Naive thymus-derived CD4-positive, alpha-beta T cell (primary cell): ENCODE data around the gene TCF7L2. TPM values are rescaled to one million over a fixed set of nuclear protein-coding genes. Genes with fewer than 3 reads are reported as not detected.

Experiments
- ATAC-seq: fragments of 150-1000 bp; cut with Tn5 transposase; 2 replicates; pipeline ENCODE4 v1.10.0; 2021; ENCODE audit warnings: mild to moderate bottlenecking, moderate library complexity
- CTCF ChIA-PET: fragments of 350-600 bp; sonication (Branson Sonifier 250); formaldehyde crosslinking; loops from one replicate; lab custom pipeline; 2021; ENCODE audit warnings: antibody characterized with exemption; lab: Charles Lee
- POLR2A ChIA-PET: fragments of 350-600 bp; sonication (Branson Sonifier 250); formaldehyde crosslinking; loops from one replicate; lab custom pipeline; 2021; ENCODE audit warnings: antibody characterized with exemption, inconsistent platforms; lab: Charles Lee
- DNase-seq, 9 donors: peaks; one replicate each; pipeline versions ENCODE4 v3.0.0 to v3.0.0-alpha.2; 2020 to 2022; ENCODE audit warnings: mixed read lengths in 1 of 9
- H3K27ac ChIP-seq: one replicate; pipeline ENCODE4 v1.7.0; 2013; ENCODE audit warnings: mild to moderate bottlenecking, low read depth, low read length, moderate library complexity
- H3K27me3 ChIP-seq, 2 donors: one replicate each; pipeline ENCODE4 v1.7.0; 2013; ENCODE audit warnings: low read length in 2 of 2, mild to moderate bottlenecking in 2 of 2, moderate library complexity in 2 of 2; ENCODE audit not compliant: control insufficient read depth in 2 of 2, insufficient read depth in 2 of 2
- H3K36me3 ChIP-seq, 3 experiments: 1 replicate in 2 of 3; 2 replicates in 1 of 3; pipeline ENCODE4 v1.7.0; 2013; ENCODE audit warnings: low read length in 3 of 3, mild to moderate bottlenecking in 3 of 3, moderate library complexity in 1 of 3; ENCODE audit not compliant: insufficient read depth in 3 of 3, control insufficient read depth in 2 of 3
- H3K4me1 ChIP-seq, 2 donors: one replicate each; pipeline ENCODE4 v1.7.0; 2013; ENCODE audit warnings: low read length in 2 of 2, mild to moderate bottlenecking in 2 of 2, moderate library complexity in 1 of 2; ENCODE audit not compliant: control insufficient read depth in 2 of 2, insufficient read depth in 2 of 2
- H3K4me3 ChIP-seq: 2 replicates; pipeline ENCODE4 v1.7.0; 2013; ENCODE audit warnings: mild to moderate bottlenecking, low read length
- H3K9me3 ChIP-seq, 3 experiments: 1 replicate in 2 of 3; 2 replicates in 1 of 3; pipeline ENCODE4 v1.7.0; 2013; ENCODE audit warnings: low read length in 3 of 3; ENCODE audit not compliant: control insufficient read depth in 2 of 3
- H3K27ac Mint-ChIP-seq, 9 donors: one replicate each; pipeline ENCODE4 v1.8.0; 2020 to 2022; ENCODE audit warnings: mixed read lengths in 9 of 9, mild to moderate bottlenecking in 8 of 9, moderate library complexity in 5 of 9, inconsistent platforms in 2 of 9
- H3K27me3 Mint-ChIP-seq, 5 donors: one replicate each; pipeline ENCODE4 v1.8.0; 2021 to 2022; ENCODE audit warnings: mixed read lengths in 5 of 5, mild to moderate bottlenecking in 1 of 5
- H3K36me3 Mint-ChIP-seq, 5 donors: one replicate each; pipeline ENCODE4 v1.8.0; 2020 to 2022; ENCODE audit warnings: mixed read lengths in 5 of 5, mild to moderate bottlenecking in 3 of 5, inconsistent platforms in 1 of 5
- H3K4me1 Mint-ChIP-seq, 7 donors: one replicate each; pipeline ENCODE4 v1.8.0; 2020 to 2022; ENCODE audit warnings: mixed read lengths in 7 of 7, mild to moderate bottlenecking in 3 of 7, inconsistent platforms in 1 of 7
- H3K4me3 Mint-ChIP-seq, 10 donors: one replicate each; pipeline ENCODE4 v1.8.0; 2020 to 2022; ENCODE audit warnings: mild to moderate bottlenecking in 10 of 10, mixed read lengths in 10 of 10, moderate library complexity in 6 of 10, inconsistent platforms in 2 of 10
- H3K9me3 Mint-ChIP-seq, 11 donors: one replicate each; pipeline ENCODE4 v1.8.0; 2020 to 2022; ENCODE audit warnings: mixed read lengths in 11 of 11, mild to moderate bottlenecking in 4 of 11, inconsistent platforms in 1 of 11, moderate library complexity in 1 of 11
- intact Hi-C, 2 donors: fragments of 100-400 bp; cut with micrococcal nuclease; formaldehyde crosslinking; loops; one replicate each; pipeline ENCODE4 v1.15.1; 2023
- polyA plus RNA-seq, 2 donors: library from polyadenylated mRNA; unstranded; fragments of 300-500 nt; fragmentation: Illumina TruSeq; gene quantifications; one replicate each; pipeline ENCODE4 v1.2.3, GENCODE V29; 2021
- total RNA-seq, 6 experiments: library from RNA in 5 of 6; stranded (reverse) in 5 of 6; gene quantifications; 1 replicate in 5 of 6; 2 replicates in 1 of 6; pipeline ENCODE4 v1.2.3 and lab custom pipeline; 2021 to 2026

Gene TCF7L2
- total and polyA plus RNA-seq, 7 experiments from 2014 or later = 0.39 to 31.4 (median 3.1) TPM

GRCh38 chr10:113153493-113154102, 203.6 kb downstream of the TCF7L2 start:
- Mint-ChIP-seq H3K4me1 (peaks cover 0 to 3% (median 0%) of the 10 kb centered on the region in 7 donors), H3K36me3 (peaks cover 0 to 22% (median 13%) of the 10 kb centered on the region in 5 donors), H3K4me3 (no peak overlapping the region), H3K9me3 (peaks cover 0 to 2% (median 0%) of the 10 kb centered on the region in 11 donors), H3K27ac (no peak overlapping the region), H3K27me3 (no peaks in the 10 kb centered on the region)
- no peaks in the 10 kb centered on the region for H3K27me3 ChIP-seq
- peak; percentile 80 for ATAC-seq
- H3K4me3 ChIP-seq = no peak overlapping the region
- POLR2A ChIA-PET = no interaction called here
- H3K27ac ChIP-seq = no peak overlapping the region
- intact Hi-C loops = no loop called here
- DNase-seq = no peak
- no peaks in the 10 kb centered on the region for H3K9me3 ChIP-seq
- peaks cover 0 to 7% (median 0%) of the 10 kb centered on the region in 3 experiments for H3K36me3 ChIP-seq
- no peaks in the 10 kb centered on the region for H3K4me1 ChIP-seq
- CTCF ChIA-PET = no interaction called here

GRCh38 chr10:113157441-113157840, 207.4 kb downstream of the TCF7L2 start:
- intact Hi-C loops = no loop called here
- no peaks in the 10 kb centered on the region for H3K4me1 ChIP-seq
- Mint-ChIP-seq H3K4me3 (no peak overlapping the region), H3K4me1 (peaks cover 0 to 2% (median 0%) of the 10 kb centered on the region in 7 donors), H3K9me3 (peaks cover 0 to 2% (median 0%) of the 10 kb centered on the region in 11 donors), H3K36me3 (peaks cover 0 to 11% (median 4%) of the 10 kb centered on the region in 5 donors), H3K27ac (no peak overlapping the region), H3K27me3 (no peaks in the 10 kb centered on the region)
- no peak for ATAC-seq
- H3K4me3 ChIP-seq = no peak overlapping the region
- peaks cover 0 to 4% (median 0%) of the 10 kb centered on the region in 3 experiments for H3K36me3 ChIP-seq
- ChIA-PET POLR2A (no interaction called here), CTCF (no interaction called here)
- H3K27ac ChIP-seq = no peak overlapping the region
- DNase-seq = no peak
- H3K27me3 ChIP-seq = no peaks in the 10 kb centered on the region
- no peaks in the 10 kb centered on the region for H3K9me3 ChIP-seq

GRCh38 chr10:113158183-113158582, 208.1 kb downstream of the TCF7L2 start:
- ChIA-PET CTCF (no interaction called here), POLR2A (no interaction called here)
- Mint-ChIP-seq H3K4me1 (peaks cover 0 to 2% (median 0%) of the 10 kb centered on the region in 7 donors), H3K27me3 (no peaks in the 10 kb centered on the region), H3K36me3 (peaks cover 0 to 7% (median 1%) of the 10 kb centered on the region in 5 donors), H3K4me3 (no peak overlapping the region), H3K9me3 (peaks cover 0 to under 1% (median 0%) of the 10 kb centered on the region in 11 donors), H3K27ac (no peak overlapping the region)
- Histone ChIP-seq H3K9me3 (no peaks in the 10 kb centered on the region), H3K4me1 (no peaks in the 10 kb centered on the region), H3K4me3 (no peak overlapping the region), H3K27me3 (no peaks in the 10 kb centered on the region), H3K36me3 (no peaks in the 10 kb centered on the region), H3K27ac (no peak overlapping the region)
- DNase-seq (no peak), ATAC-seq (no peak)
- intact Hi-C loops = no loop called here

- Mint-ChIP-seq H3K4me3 (no peak overlapping the region), H3K4me1 (peaks cover 0 to 2% (median 0%) of the 10 kb centered on the region in 7 donors), H3K27ac (no peak overlapping the region), H3K36me3 (peaks cover 0 to 5% (median 0%) of the 10 kb centered on the region in 5 donors), H3K27me3 (no peaks in the 10 kb centered on the region), H3K9me3 (no peaks in the 10 kb centered on the region)
- Histone ChIP-seq H3K4me1 (no peaks in the 10 kb centered on the region), H3K9me3 (no peaks in the 10 kb centered on the region), H3K27me3 (no peaks in the 10 kb centered on the region), H3K4me3 (no peak overlapping the region), H3K27ac (no peak overlapping the region), H3K36me3 (no peaks in the 10 kb centered on the region)
- no peak for ATAC-seq
- intact Hi-C loops = no loop called here
- CTCF ChIA-PET = no interaction called here
- POLR2A ChIA-PET = no interaction called here
- DNase-seq = no peak
These were observed 209.5 kb downstream of the TCF7L2 start for GRCh38 chr10:113159563-113159962.

- H3K27me3 ChIP-seq = no peaks in the 10 kb centered on the region
- Mint-ChIP-seq H3K27me3 (no peaks in the 10 kb centered on the region), H3K27ac (peak overlapping the region in 1 of 9 donors; percentile 55), H3K4me1 (peaks cover 0 to 2% (median 0%) of the 10 kb centered on the region in 7 donors), H3K9me3 (no peaks in the 10 kb centered on the region), H3K36me3 (peaks cover 0 to under 1% (median 0%) of the 10 kb centered on the region in 5 donors), H3K4me3 (no peak overlapping the region)
- H3K36me3 ChIP-seq = no peaks in the 10 kb centered on the region
- CTCF ChIA-PET = no interaction called here
- no peak overlapping the region for H3K4me3 ChIP-seq
- no peaks in the 10 kb centered on the region for H3K4me1 ChIP-seq
- no peaks in the 10 kb centered on the region for H3K9me3 ChIP-seq
- no peak overlapping the region for H3K27ac ChIP-seq
- POLR2A ChIA-PET = no interaction called here
- ATAC-seq (no peak), DNase-seq (no peak)
- intact Hi-C loops = no loop called here
These were observed 210.6 kb downstream of the TCF7L2 start for GRCh38 chr10:113160641-113161040.

- ChIA-PET POLR2A (no interaction called here), CTCF (no interaction called here)
- ATAC-seq (no peak), DNase-seq (no peak)
- no peaks in the 10 kb centered on the region for H3K4me1 ChIP-seq
- no peak overlapping the region for H3K27ac ChIP-seq
- Mint-ChIP-seq H3K9me3 (peaks cover 0 to 1% (median 0%) of the 10 kb centered on the region in 11 donors), H3K36me3 (peaks cover 0 to 3% (median 0%) of the 10 kb centered on the region in 5 donors), H3K4me3 (no peak overlapping the region), H3K4me1 (peaks cover 0 to 2% (median 0%) of the 10 kb centered on the region in 7 donors), H3K27ac (peak overlapping the region in 1 of 9 donors; percentile 55), H3K27me3 (no peaks in the 10 kb centered on the region)
- no peak overlapping the region for H3K4me3 ChIP-seq
- no peaks in the 10 kb centered on the region for H3K9me3 ChIP-seq
- H3K36me3 ChIP-seq = no peaks in the 10 kb centered on the region
- intact Hi-C loops = no loop called here
- H3K27me3 ChIP-seq = no peaks in the 10 kb centered on the region
These were observed 211.0 kb downstream of the TCF7L2 start for GRCh38 chr10:113161066-113161465.

GRCh38 chr10:113162960-113163359, 212.9 kb downstream of the TCF7L2 start:
- no peaks in the 10 kb centered on the region for H3K36me3 ChIP-seq
- CTCF ChIA-PET = interaction anchor here (0.6 kb wide), 1 partner anchor 34 kb away, joined by 3 read pairs; no protein-coding TSS in a partner anchor
- intact Hi-C loops = no loop called here

More at GRCh38 chr10:113162960-113163359, 212.9 kb downstream of the TCF7L2 start:
- Histone ChIP-seq H3K27me3 (no peaks in the 10 kb centered on the region), H3K27ac (no peak overlapping the region), H3K9me3 (no peaks in the 10 kb centered on the region), H3K4me1 (no peaks in the 10 kb centered on the region), H3K4me3 (no peak overlapping the region)
- peaks cover 0 to 1% (median 0%) of the 10 kb centered on the region in 11 donors for H3K9me3 Mint-ChIP-seq
- peaks cover 0 to 3% (median 0%) of the 10 kb centered on the region in 5 donors for H3K36me3 Mint-ChIP-seq
- no peak overlapping the region for H3K4me3 Mint-ChIP-seq
- POLR2A ChIA-PET = no interaction called here
- DNase-seq (no peak), ATAC-seq (no peak)
- H3K27me3 Mint-ChIP-seq = no peaks in the 10 kb centered on the region
- no peak overlapping the region for H3K27ac Mint-ChIP-seq
- peaks cover 0 to 2% (median 0%) of the 10 kb centered on the region in 7 donors for H3K4me1 Mint-ChIP-seq
